Ishikawa (cell line): Measurements from ENCODE around the gene GTF2F2.

Source experiments
- CEBPB ChIP-seq: IDR thresholded peaks from 2 replicates; pipeline ENCODE4 v1.6.1; 2012
- EGR1 ChIP-seq: IDR thresholded peaks from 2 replicates; pipeline ENCODE4 v1.6.1; 2012
- EP300 ChIP-seq: IDR thresholded peaks from 2 replicates; pipeline ENCODE4 v1.6.1; 2012; ENCODE audit warnings: borderline replicate concordance
- FOXM1 ChIP-seq: IDR thresholded peaks from 2 replicates; pipeline ENCODE4 v1.6.1; 2012; ENCODE audit warnings: low read depth, borderline replicate concordance
- NFIC ChIP-seq: IDR thresholded peaks from 2 replicates; pipeline ENCODE4 v1.6.1; 2012
- RAD21 ChIP-seq: IDR thresholded peaks from 2 replicates; pipeline ENCODE4 v1.6.1; 2012; ENCODE audit warnings: low read depth
- TAF1 ChIP-seq: IDR thresholded peaks from 2 replicates; pipeline ENCODE4 v1.6.1; 2012; ENCODE audit warnings: low read depth, mild to moderate bottlenecking
- TCF12 ChIP-seq: IDR thresholded peaks from 2 replicates; pipeline ENCODE4 v1.6.1; 2012; ENCODE audit warnings: low read depth
- YY1 ChIP-seq: IDR thresholded peaks from 2 replicates; pipeline ENCODE4 v1.6.1; 2012; ENCODE audit warnings: low read depth
- TF ChIP-seq, protein P1 (sequence below): IDR thresholded peaks from 2 replicates; pipeline ENCODE4 v1.6.1; 2012; ENCODE audit warnings: low read depth, mild to moderate bottlenecking
- TF ChIP-seq, protein P2 (sequence below): IDR thresholded peaks from 2 replicates; pipeline ENCODE4 v1.6.1; 2012
- TF ChIP-seq, protein P3 (sequence below): IDR thresholded peaks from 2 replicates; pipeline ENCODE4 v1.6.1; 2012

DNA sequence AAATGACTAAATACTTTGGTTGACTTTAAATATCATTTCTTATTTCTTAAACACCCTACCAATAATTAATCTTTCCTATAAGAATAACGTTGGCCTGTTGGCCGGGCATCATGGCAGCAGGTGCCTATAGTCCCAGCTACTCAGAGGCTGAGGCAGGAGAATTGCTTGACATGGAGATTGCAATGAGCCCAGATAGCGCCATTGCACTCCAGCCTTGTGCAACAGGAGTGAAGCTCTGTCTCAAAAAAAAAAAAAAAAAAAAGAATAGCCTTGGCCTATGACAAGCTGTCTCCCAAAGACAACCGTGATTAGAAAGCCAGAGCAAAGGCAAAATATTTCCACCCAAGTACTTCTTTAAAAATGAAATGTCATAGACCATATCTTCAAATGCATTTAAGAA is 105.1 kb downstream of the GTF2F2 start:
- no peak for TF ChIP-seq RAD21
- TF ChIP-seq, protein P1, sequence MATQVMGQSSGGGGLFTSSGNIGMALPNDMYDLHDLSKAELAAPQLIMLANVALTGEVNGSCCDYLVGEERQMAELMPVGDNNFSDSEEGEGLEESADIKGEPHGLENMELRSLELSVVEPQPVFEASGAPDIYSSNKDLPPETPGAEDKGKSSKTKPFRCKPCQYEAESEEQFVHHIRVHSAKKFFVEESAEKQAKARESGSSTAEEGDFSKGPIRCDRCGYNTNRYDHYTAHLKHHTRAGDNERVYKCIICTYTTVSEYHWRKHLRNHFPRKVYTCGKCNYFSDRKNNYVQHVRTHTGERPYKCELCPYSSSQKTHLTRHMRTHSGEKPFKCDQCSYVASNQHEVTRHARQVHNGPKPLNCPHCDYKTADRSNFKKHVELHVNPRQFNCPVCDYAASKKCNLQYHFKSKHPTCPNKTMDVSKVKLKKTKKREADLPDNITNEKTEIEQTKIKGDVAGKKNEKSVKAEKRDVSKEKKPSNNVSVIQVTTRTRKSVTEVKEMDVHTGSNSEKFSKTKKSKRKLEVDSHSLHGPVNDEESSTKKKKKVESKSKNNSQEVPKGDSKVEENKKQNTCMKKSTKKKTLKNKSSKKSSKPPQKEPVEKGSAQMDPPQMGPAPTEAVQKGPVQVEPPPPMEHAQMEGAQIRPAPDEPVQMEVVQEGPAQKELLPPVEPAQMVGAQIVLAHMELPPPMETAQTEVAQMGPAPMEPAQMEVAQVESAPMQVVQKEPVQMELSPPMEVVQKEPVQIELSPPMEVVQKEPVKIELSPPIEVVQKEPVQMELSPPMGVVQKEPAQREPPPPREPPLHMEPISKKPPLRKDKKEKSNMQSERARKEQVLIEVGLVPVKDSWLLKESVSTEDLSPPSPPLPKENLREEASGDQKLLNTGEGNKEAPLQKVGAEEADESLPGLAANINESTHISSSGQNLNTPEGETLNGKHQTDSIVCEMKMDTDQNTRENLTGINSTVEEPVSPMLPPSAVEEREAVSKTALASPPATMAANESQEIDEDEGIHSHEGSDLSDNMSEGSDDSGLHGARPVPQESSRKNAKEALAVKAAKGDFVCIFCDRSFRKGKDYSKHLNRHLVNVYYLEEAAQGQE, result no peak
- no peak for TF ChIP-seq EP300
- no peak for TF ChIP-seq NFIC
- TF ChIP-seq, protein P2, sequence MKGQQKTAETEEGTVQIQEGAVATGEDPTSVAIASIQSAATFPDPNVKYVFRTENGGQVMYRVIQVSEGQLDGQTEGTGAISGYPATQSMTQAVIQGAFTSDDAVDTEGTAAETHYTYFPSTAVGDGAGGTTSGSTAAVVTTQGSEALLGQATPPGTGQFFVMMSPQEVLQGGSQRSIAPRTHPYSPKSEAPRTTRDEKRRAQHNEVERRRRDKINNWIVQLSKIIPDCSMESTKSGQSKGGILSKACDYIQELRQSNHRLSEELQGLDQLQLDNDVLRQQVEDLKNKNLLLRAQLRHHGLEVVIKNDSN, result no peak
- TF ChIP-seq TCF12, result no peak
- no peak for TF ChIP-seq EGR1
- TF ChIP-seq TAF1, result no peak
- TF ChIP-seq, protein P3, sequence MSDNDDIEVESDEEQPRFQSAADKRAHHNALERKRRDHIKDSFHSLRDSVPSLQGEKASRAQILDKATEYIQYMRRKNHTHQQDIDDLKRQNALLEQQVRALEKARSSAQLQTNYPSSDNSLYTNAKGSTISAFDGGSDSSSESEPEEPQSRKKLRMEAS, result no peak
- no peak for TF ChIP-seq FOXM1
- TF ChIP-seq YY1, result no peak
- no peak for TF ChIP-seq CEBPB
